Pancreas (tissue), 10 donors: ENCODE results near the gene POU2F2. TPM values are rescaled to one million over a fixed set of nuclear protein-coding genes. Genes with fewer than 3 reads are reported as not detected.
A peak's percentile ranks its signal among the peaks of the same experiment; 100 is the strongest.

Source experiments
- ATAC-seq, 4 donors: fragments of 200-7000 bp; cut with Tn5 transposase; one replicate each; pipeline versions ENCODE4 v1.8.0 to v1.9.1; 2020; ENCODE audit warnings: mild to moderate bottlenecking in 4 of 4, moderate library complexity in 4 of 4
- DNase-seq, 6 donors: peaks; one replicate each; pipeline ENCODE4 v3.0.0-alpha.2; 2020
- FAIRE-seq: peaks from 2 replicates; lab custom pipeline; 2012; peaks lifted over from hg19 to GRCh38; lab: Jason Lieb, UNC
- H3K27ac ChIP-seq, 4 donors: fragments of 200-600 bp; sonication (generic); 1 replicate in 3 of 4; 2 replicates in 1 of 4; pipeline versions ENCODE4 v1.5.0 to v1.8.0; 2020
- H3K27me3 ChIP-seq, 4 donors: fragments of 200-600 bp; one replicate each; pipeline ENCODE4 v1.8.0; 2021
- H3K36me3 ChIP-seq, 3 donors: fragments of 200-600 bp; sonication (generic) in 1 of 3; one replicate each; pipeline versions ENCODE4 v1.5.0 to v1.8.0; 2020 to 2021
- H3K4me1 ChIP-seq, 3 donors: fragments of 200-600 bp; one replicate each; pipeline ENCODE4 v1.8.0; 2021
- H3K4me3 ChIP-seq, 4 donors: fragments of 200-600 bp; sonication (generic) in 2 of 4; one replicate each; pipeline versions ENCODE4 v1.5.0 to v1.8.0; 2020 to 2021
- H3K9me3 ChIP-seq, 4 donors: fragments of 200-600 bp; one replicate each; pipeline ENCODE4 v1.8.0; 2021
- CTCF ChIP-seq, 4 donors: fragments of 200-600 bp; sonication (generic) in 3 of 4; IDR thresholded peaks; one replicate each; pipeline versions ENCODE4 v1.5.0 to v1.8.0; 2021; ENCODE audit warnings: antibody characterized with exemption in 4 of 4
- WGBS, 2 donors: extraction: QIAGEN DNeasy Blood & Tissue Kit; methylation state at CpG; one replicate each; pipeline ENCODE4 v1.1.7; 2013; 5-methylcytosine and 5-hydroxymethylcytosine counted together
- intact Hi-C, 3 donors: fragments of 100-400 bp; cut with DNase I; formaldehyde crosslinking; loops; one replicate each; pipeline versions ENCODE4 v1.11.1 to v1.14.2; 2022
- polyA plus RNA-seq, 2 donors: library from polyadenylated mRNA; stranded (reverse); fragments of 200-250 nt; gene quantifications; one replicate each; pipeline ENCODE4 v1.2.3, GENCODE V29; 2013
- total RNA-seq, 6 donors: library from RNA; stranded (reverse); fragmentation: NEBNext Ultra II Directional in 4 of 6; extraction: Animal tissue kit (Norgen Biotek cat#: 25700) in 4 of 6; gene quantifications; one replicate each; pipeline versions ENCODE4 v1.2.1 to v1.2.4, GENCODE V29; 2021 to 2023
- donor health status: healthy with polysubstance abuse.
- donor health status: DM: no; HTN: no; CAD: no; lungs with moderate emphysema.
- donor health status: DM: no; HTN: no; CAD: no.
- donor health status: control.
- donor health status: control.
- donor health status: Bipolar disorder and iron deficiency.
- donor health status: DM: yes; HTN: yes; CAD: no.
- donor health status: DM: no; HTN: no; CAD: no.
- donor health status: DM: no; HTN: no; CAD: no.
- donor health status: DM: yes; HTN: yes; CAD: no.

POU2F2 gene
- total and polyA plus RNA-seq, 8 donors, result 0.56 to 5.6 (median 1.3) TPM

GRCh38 chr19:42117076-42117475 lies 15.2 kb downstream of the POU2F2 start:
- no peak for TF ChIP-seq CTCF (IDR thresholded peaks at IDR 0.05)
- WGBS, 2 donors, result 88 to 95% methylated on average over 6 of the region's 6 CpGs
- Histone ChIP-seq H3K4me1 (peaks cover 14 to 28% (median 14%) of the 10 kb centered on the region in 3 donors), H3K36me3 (no peaks in the 10 kb centered on the region), H3K27me3 (no peaks in the 10 kb centered on the region), H3K27ac (no peak overlapping the region), H3K9me3 (no peaks in the 10 kb centered on the region), H3K4me3 (no peak overlapping the region)
- intact Hi-C loops, result no loop called here
- no peak for FAIRE-seq
- DNase-seq, result no peak
- ATAC-seq, result no peak

GRCh38 chr19:42116308-42117075 lies 15.8 kb downstream of the POU2F2 start:
- no peak for TF ChIP-seq CTCF (IDR thresholded peaks at IDR 0.05)
- ATAC-seq (no peak), FAIRE-seq (no peak), DNase-seq (peak in 1 of 6 donors; percentile 64)
- intact Hi-C loops, result no loop called here
- no peak overlapping the region for H3K4me3 ChIP-seq
- no peaks in the 10 kb centered on the region for H3K36me3 ChIP-seq
- no peaks in the 10 kb centered on the region for H3K9me3 ChIP-seq
- no peaks in the 10 kb centered on the region for H3K27me3 ChIP-seq
- peak overlapping the region in 3 of 4 donors; percentile 74 to 90 (median 82) for H3K27ac ChIP-seq
- 92 to 94% methylated on average over 20 of the region's 20 CpGs for WGBS, 2 donors
- peaks cover 14 to 28% (median 14%) of the 10 kb centered on the region in 3 donors for H3K4me1 ChIP-seq

- H3K27me3 ChIP-seq, result no peaks in the 10 kb centered on the region
- H3K9me3 ChIP-seq, result no peaks in the 10 kb centered on the region
- no peak overlapping the region for H3K4me3 ChIP-seq
- ATAC-seq (peak in 3 of 4 donors; percentile 17 to 37 (median 26)), FAIRE-seq (no peak), DNase-seq (peak in 1 of 6 donors; percentile 3)
- H3K36me3 ChIP-seq, result no peaks in the 10 kb centered on the region
- 60 to 71% methylated on average over 4 of the region's 4 CpGs for WGBS, 2 donors
- H3K27ac ChIP-seq, result peak overlapping the region in 3 of 4 donors; percentile 74 to 90 (median 82)
- peaks cover 14 to 28% (median 14%) of the 10 kb centered on the region in 3 donors for H3K4me1 ChIP-seq
- intact Hi-C loops, result no loop called here
- no peak for TF ChIP-seq CTCF (IDR thresholded peaks at IDR 0.05)
Measured at GRCh38 chr19:42115705-42116104, 16.5 kb downstream of the POU2F2 start.

DNA sequence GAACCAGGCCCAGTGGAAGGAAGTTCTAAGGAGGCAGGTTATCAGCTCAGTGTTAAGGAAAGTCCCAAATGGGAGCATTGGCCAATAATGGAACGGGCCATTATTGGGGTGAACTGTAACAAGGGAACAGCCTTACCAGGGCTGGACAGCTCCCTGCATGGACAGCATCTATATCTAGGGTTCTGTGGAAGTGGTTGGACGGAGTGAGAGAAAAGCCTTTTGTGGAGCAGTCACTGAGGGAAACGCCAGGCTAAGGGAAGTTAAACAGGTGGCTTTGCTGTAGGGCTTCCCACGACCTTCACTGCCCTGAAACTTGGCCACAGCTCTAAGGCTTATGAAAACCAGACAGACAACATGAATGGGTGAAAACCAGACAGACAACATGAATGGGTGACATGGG lies 17.0 kb downstream of the POU2F2 start:
- no peaks in the 10 kb centered on the region for H3K9me3 ChIP-seq
- no peak overlapping the region for H3K4me3 ChIP-seq
- H3K27me3 ChIP-seq, result no peaks in the 10 kb centered on the region
- ATAC-seq, result peak; percentile 84 to 92 (median 86)
- FAIRE-seq, result no peak
- peak overlapping the region; percentile 69 to 90 (median 78) for H3K27ac ChIP-seq
- peak in 5 of 6 donors; percentile 51 to 83 (median 78) for DNase-seq
- intact Hi-C loops, result no loop called here
- no peaks in the 10 kb centered on the region for H3K36me3 ChIP-seq
- 16 to 18% methylated on average over 4 of the region's 4 CpGs for WGBS, 2 donors
- H3K4me1 ChIP-seq, result peaks cover 14 to 28% (median 14%) of the 10 kb centered on the region in 3 donors
- TF ChIP-seq CTCF (IDR thresholded peaks at IDR 0.05), result no peak

GRCh38 chr19:42114412-42114811 lies 17.8 kb downstream of the POU2F2 start:
- Histone ChIP-seq H3K27me3 (no peaks in the 10 kb centered on the region), H3K9me3 (no peaks in the 10 kb centered on the region), H3K4me1 (peaks cover 14 to 29% (median 14%) of the 10 kb centered on the region in 3 donors), H3K4me3 (no peak overlapping the region), H3K36me3 (no peaks in the 10 kb centered on the region), H3K27ac (peak overlapping the region; percentile 69 to 90 (median 78))
- TF ChIP-seq CTCF (IDR thresholded peaks at IDR 0.05), result no peak
- no peak for FAIRE-seq
- WGBS, 2 donors, result 24% methylated on average over 7 of the region's 7 CpGs
- peak; percentile 59 to 75 (median 72) for ATAC-seq
- intact Hi-C loops, result no loop called here
- DNase-seq, result peak in 5 of 6 donors; percentile 53 to 76 (median 69)
